Peyer's patch (tissue), 4 donors: ENCODE results near the gene SPAG7. TPM values are rescaled to one million over a fixed set of nuclear protein-coding genes. Genes with fewer than 3 reads are reported as not detected.

Experiments used
- DNase-seq, 3 donors: peaks; one replicate each; pipeline ENCODE4 v3.0.0-alpha.2; 2017 to 2019
- H3K27ac ChIP-seq, 4 donors: fragments of 200-600 bp; sonication (generic); one replicate each; pipeline ENCODE4 v1.5.1; 2016 to 2019
- H3K27me3 ChIP-seq, 2 donors: fragments of 200-600 bp; sonication (generic); one replicate each; pipeline ENCODE4 v1.5.1; 2019
- H3K36me3 ChIP-seq, 3 donors: fragments of 200-600 bp; sonication (generic); one replicate each; pipeline ENCODE4 v1.5.1; 2016 to 2019
- H3K4me1 ChIP-seq, 4 donors: fragments of 200-600 bp; sonication (generic); one replicate each; pipeline ENCODE4 v1.5.1; 2016 to 2019
- H3K4me3 ChIP-seq, 4 donors: fragments of 200-600 bp; sonication (generic); 1 replicate in 3 of 4; 2 replicates in 1 of 4; pipeline ENCODE4 v1.5.1; 2016 to 2019; ENCODE audit warnings: mild to moderate bottlenecking in 1 of 4
- H3K9me3 ChIP-seq, 4 donors: fragments of 200-600 bp; sonication (generic); one replicate each; pipeline ENCODE4 v1.5.1; 2016 to 2019; ENCODE audit warnings: mild to moderate bottlenecking in 1 of 4
- POLR2A ChIP-seq, 2 donors: fragments of 450-650 bp; IDR thresholded peaks; one replicate each; pipeline ENCODE4 v1.5.1; 2017; ENCODE audit warnings: antibody characterized with exemption in 2 of 2, mild to moderate bottlenecking in 2 of 2, moderate library complexity in 2 of 2
- total RNA-seq, 4 donors: library from RNA; depleted of rRNA; stranded (reverse); fragments of >200 nt; gene quantifications; one replicate each; pipeline ENCODE4 v1.1.0, GENCODE V29; 2016
- TF ChIP-seq, protein P1 (sequence below), 6 experiments: fragments of 450-650 bp in 4 of 6; fragments of 200-600 bp in 2 of 6; sonication (generic) in 1 of 6; IDR thresholded peaks; one replicate each; pipeline ENCODE4 v1.5.1; 2017 to 2019; ENCODE audit warnings: antibody characterized with exemption in 6 of 6, mild to moderate bottlenecking in 3 of 6, moderate library complexity in 1 of 6

The SPAG7 gene
- total RNA-seq, 4 donors from 2014 or later: 34.2 to 85.0 (median 48.9) TPM

DNA sequence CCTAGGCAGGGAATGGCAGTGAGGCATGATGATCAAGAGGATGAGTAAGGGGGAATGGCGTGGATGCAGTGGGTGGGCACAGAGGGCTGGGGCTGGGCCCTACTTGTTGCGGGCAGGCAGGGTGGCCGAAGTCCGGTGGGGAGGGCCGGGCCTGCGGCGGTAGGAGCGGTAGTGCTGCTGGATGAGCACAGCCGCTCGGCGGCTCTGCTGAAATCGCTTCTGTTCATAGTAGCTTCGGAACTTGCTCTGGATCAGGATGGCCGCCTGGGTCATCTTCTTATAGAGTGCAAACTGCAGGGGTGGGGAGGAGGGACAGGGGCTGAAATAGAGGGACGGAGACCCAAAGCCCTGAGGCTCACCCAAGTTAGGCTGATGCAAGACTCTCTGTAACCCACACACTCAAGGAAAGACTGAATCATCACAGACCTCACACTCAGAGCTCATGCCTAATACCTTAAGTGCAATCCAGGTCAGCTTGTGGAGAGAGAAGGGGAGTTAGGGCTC lies 1.5 kb upstream of the SPAG7 start:
- TF ChIP-seq, protein P1, sequence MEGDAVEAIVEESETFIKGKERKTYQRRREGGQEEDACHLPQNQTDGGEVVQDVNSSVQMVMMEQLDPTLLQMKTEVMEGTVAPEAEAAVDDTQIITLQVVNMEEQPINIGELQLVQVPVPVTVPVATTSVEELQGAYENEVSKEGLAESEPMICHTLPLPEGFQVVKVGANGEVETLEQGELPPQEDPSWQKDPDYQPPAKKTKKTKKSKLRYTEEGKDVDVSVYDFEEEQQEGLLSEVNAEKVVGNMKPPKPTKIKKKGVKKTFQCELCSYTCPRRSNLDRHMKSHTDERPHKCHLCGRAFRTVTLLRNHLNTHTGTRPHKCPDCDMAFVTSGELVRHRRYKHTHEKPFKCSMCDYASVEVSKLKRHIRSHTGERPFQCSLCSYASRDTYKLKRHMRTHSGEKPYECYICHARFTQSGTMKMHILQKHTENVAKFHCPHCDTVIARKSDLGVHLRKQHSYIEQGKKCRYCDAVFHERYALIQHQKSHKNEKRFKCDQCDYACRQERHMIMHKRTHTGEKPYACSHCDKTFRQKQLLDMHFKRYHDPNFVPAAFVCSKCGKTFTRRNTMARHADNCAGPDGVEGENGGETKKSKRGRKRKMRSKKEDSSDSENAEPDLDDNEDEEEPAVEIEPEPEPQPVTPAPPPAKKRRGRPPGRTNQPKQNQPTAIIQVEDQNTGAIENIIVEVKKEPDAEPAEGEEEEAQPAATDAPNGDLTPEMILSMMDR (IDR thresholded peaks at IDR 0.05): no peak
- no peak for TF ChIP-seq POLR2A (IDR thresholded peaks at IDR 0.05)
- H3K4me1 ChIP-seq: peaks cover 0 to 36% (median 10%) of the 10 kb centered on the region in 4 donors
- H3K36me3 ChIP-seq: peaks cover 0 to 35% (median 0%) of the 10 kb centered on the region in 3 donors
- peak in 1 of 3 donors; percentile 51 for DNase-seq
- no peaks in the 10 kb centered on the region for H3K27me3 ChIP-seq
- H3K9me3 ChIP-seq: no peaks in the 10 kb centered on the region
- H3K27ac ChIP-seq: peak overlapping the region; percentile 90 to 97 (median 92)
- peak overlapping the region in 3 of 4 donors; percentile 0 to 74 (median 68) for H3K4me3 ChIP-seq

DNA sequence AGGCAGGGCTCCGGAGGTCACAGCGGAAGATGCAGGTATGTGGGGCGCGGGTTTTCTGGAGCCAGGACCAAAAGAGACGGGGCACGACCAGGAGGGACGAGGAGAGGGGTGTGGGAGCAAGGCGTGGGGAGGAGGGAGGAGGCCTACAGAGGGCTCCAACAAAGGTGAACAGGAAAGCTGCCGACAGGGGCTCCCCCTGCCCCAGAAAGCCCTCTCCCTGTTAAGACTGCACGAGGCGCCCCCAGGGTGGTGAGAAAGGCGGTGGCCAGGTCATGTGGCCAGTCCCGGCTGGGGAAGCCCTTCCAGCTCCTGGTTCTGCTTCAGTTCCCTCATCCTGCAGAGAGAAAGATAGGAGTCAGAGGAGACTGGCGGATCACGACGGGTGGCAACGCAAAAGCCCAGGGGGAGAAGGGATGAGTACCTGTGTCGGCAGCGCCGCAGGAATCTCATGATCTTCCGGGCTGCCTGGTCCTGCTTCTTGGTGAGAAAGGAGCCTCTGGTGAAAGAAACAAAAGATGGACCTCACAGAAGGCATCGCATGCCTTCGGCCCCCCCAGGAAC lies 949 bp upstream of the SPAG7 start:
- Histone ChIP-seq H3K4me3 (peak overlapping the region; percentile 68 to 80 (median 76)), H3K36me3 (peaks cover 0 to 30% (median 0%) of the 10 kb centered on the region in 3 donors), H3K4me1 (peaks cover 0 to 36% (median 10%) of the 10 kb centered on the region in 4 donors), H3K9me3 (no peaks in the 10 kb centered on the region), H3K27ac (peak overlapping the region; percentile 90 to 97 (median 92)), H3K27me3 (no peaks in the 10 kb centered on the region)
- TF ChIP-seq, protein P1 (IDR thresholded peaks at IDR 0.05): no peak
- no peak for TF ChIP-seq POLR2A (IDR thresholded peaks at IDR 0.05)
- no peak for DNase-seq

- DNase-seq: peak; percentile 97 to 99 (median 98)
- Histone ChIP-seq H3K4me1 (peaks cover 0 to 36% (median 10%) of the 10 kb centered on the region in 4 donors), H3K27ac (peak overlapping the region; percentile 90 to 97 (median 94)), H3K27me3 (no peaks in the 10 kb centered on the region), H3K4me3 (peak overlapping the region; percentile 70 to 80 (median 76)), H3K36me3 (peaks cover 0 to 14% (median 0%) of the 10 kb centered on the region in 3 donors), H3K9me3 (no peaks in the 10 kb centered on the region)
- peak; percentile 27 to 38 for TF ChIP-seq POLR2A (IDR thresholded peaks at IDR 0.05)
- TF ChIP-seq, protein P1 (IDR thresholded peaks at IDR 0.05): no peak
Measured at GRCh38 chr17:4966844-4967538, 626 bp downstream of the SPAG7 start.

DNA sequence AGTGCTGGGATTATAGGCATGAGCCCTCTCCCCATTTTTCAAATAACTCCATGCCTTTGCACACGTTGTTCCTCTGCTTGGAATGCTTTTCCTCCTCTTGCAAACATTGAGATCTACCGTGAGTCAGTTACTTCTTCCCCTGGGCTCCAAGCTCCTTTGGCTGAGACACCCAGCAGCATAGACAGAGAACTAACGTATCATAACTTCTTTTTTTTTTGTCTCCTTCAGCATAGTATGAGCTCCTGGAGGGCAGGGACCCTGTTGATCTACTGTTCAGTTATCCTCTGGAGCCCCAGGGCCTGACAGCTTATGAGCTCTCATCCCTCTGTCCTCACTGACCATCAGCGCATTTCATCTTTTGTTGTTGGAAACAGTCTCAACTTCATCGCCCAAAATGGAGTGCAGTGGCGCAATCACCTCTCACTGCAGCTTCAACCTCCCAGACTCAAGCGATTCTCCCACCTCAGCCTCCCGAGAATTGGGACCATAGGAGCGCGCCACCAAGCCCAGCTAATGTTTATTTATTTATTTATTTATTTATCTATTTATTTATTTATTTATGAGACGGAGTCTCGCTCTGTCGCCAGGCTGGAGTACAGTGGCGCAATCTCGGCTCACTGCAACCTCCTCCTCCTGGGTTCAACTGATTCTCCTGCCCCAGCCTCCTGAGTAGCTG lies 2.2 kb downstream of the SPAG7 start:
- H3K36me3 ChIP-seq: peaks cover 0 to 14% (median 0%) of the 10 kb centered on the region in 3 donors
- no peaks in the 10 kb centered on the region for H3K27me3 ChIP-seq
- peak overlapping the region in 1 of 4 donors; percentile 97 for H3K27ac ChIP-seq
- no peak overlapping the region for H3K4me3 ChIP-seq
- H3K9me3 ChIP-seq: no peaks in the 10 kb centered on the region
- DNase-seq: peak in 1 of 3 donors; percentile 14
- peaks cover 0 to 38% (median 10%) of the 10 kb centered on the region in 4 donors for H3K4me1 ChIP-seq
- TF ChIP-seq, protein P1 (IDR thresholded peaks at IDR 0.05): no peak
- no peak for TF ChIP-seq POLR2A (IDR thresholded peaks at IDR 0.05)

DNA sequence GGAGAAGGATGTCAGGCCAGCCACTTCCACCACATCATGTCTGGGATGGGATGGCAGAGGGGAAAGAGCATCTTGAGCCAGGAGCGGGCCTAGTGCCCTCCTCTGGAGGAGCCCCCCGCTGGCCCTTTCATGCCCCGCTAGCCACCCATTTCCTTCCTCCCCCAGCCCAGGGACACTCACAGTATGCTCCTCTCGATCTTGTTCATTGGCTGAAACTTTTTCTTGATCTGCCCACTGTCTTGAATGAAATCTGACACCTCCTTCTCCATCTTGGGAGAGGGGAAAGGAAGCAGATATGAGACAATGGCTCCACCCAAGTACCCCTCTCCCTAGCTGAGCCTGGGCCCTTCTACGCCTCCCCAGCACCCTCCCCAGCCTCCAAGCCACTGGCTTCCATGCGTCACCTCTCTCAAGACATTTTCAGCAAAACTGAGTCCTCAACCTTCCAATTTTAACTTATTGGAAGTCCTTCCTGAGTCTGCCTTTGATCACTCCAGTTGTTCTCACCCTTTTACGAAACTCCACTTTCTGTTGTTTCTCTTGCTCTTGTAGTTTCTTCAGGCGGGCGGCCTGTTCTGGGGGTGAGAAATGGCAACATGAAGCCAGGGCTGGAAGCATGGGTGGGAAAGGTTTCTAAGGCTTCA lies 7.2 kb downstream of the SPAG7 start:
- DNase-seq: peak in 1 of 3 donors; percentile 30
- Histone ChIP-seq H3K9me3 (no peaks in the 10 kb centered on the region), H3K4me3 (no peak overlapping the region), H3K4me1 (peaks cover 0 to 19% (median 0%) of the 10 kb centered on the region in 4 donors), H3K27me3 (no peaks in the 10 kb centered on the region), H3K36me3 (peaks cover 0 to 19% (median 0%) of the 10 kb centered on the region in 3 donors), H3K27ac (peak overlapping the region in 1 of 4 donors; percentile 66)
- TF ChIP-seq POLR2A (IDR thresholded peaks at IDR 0.05): no peak
- TF ChIP-seq, protein P1 (IDR thresholded peaks at IDR 0.05): no peak
